Mucosa of gallbladder (tissue), 1 donor: ENCODE measurements around the gene CBL. TPM values are rescaled to one million over a fixed set of nuclear protein-coding genes. Genes with fewer than 3 reads are reported as not detected.
"Not testable (repeated sequence)": the region's sequence is repeated elsewhere in the genome, so short reads cannot be mapped to it uniquely, and the experiment has no call there.

Experiments
- DNase-seq: peaks from one replicate; pipeline ENCODE4 v3.0.0-alpha.2; 2020; ENCODE audit warnings: low spot score
- total RNA-seq: library from RNA; stranded (reverse); gene quantifications from one replicate; pipeline ENCODE4 v1.2.1, GENCODE V29; 2021
- donor health status: DM: no; HTN: no; CAD: no.

Gene CBL
- 15.6 TPM for total RNA-seq

DNA sequence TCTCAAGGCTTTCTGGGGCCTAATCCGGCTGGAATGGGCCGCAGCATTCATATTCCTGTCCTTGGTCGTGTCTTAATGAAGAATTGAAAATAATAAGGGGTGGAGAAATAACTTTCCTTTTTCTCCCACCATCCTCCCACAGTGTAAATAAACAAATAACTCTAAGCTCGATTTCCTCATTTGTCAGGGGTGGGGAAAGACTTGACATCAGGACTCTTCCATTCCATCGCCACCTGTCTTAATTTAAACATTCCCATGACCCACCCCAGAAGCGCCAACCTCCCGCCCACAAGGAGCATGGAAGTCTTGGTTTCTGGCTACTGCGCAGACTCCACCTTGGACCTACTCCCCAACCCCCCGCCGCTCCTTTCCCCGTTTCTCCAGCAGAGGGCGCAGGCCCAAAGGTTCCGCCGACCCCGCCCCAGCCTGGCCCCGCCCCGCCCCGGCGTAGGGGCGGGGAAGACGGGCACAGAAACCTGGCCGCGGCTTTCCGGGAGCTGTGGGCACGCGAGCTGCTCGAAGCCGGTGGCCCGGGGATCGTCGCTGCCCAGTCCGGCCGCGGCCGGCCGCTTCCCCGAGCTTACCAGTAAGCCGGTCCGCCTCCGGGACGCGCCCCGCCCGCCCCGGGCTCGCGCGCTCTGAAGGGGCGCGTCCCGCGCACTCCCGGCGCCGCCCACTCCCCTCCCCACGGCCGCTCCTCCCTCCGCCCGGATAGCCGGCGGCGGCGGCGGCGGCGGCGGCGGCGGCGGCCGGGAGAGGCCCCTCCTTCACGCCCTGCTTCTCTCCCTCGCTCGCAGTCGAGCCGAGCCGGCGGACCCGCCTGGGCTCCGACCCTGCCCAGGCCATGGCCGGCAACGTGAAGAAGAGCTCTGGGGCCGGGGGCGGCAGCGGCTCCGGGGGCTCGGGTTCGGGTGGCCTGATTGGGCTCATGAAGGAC, at the start of gene CBL:
Gene CBL (plus strand): TSS at position 766 of the 937 bp plus-strand sequence. CDS start 79 bp downstream, at position 845.
- peak; percentile 96 for DNase-seq

DNA sequence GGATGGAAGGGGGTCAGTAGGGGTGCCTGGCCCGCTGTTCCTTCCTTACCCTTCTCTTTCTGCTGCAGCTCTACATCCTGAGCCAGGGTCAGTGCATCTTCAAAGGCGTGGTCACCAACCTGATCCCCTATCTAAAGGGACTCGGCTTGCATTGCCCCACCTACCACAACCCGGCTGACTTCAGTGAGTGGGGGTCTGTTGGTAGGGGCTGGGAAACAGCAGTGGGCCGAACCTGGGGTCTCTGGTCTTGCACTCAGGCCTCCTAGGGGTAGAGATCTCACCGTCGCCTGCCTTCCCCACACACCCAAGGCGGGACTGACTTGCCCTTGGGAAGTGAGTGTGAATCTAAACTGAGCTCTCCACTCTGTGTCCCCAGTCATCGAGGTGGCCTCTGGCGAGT, 49.6 kb upstream of the CBL start:
- no peak for DNase-seq

DNA sequence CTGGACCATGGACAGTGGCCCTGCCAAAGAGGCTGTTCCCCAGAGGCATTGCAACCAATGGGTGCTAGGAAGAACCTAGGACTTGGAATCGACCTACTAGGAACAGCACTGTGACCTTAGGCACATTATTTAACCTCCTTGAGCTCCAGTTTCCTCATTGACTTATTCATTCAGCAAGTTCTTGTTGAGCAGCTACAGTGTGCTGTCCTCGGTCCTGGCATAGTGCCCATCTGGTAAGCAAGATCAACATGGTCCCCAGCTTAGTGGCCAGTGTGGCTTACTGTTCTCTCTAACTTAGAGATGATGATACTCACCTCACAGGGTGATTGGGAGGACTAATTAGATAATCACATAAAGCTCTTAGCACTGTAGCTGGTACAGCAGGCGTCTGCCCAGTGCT, 49.1 kb upstream of the CBL start:
- no peak for DNase-seq

DNA sequence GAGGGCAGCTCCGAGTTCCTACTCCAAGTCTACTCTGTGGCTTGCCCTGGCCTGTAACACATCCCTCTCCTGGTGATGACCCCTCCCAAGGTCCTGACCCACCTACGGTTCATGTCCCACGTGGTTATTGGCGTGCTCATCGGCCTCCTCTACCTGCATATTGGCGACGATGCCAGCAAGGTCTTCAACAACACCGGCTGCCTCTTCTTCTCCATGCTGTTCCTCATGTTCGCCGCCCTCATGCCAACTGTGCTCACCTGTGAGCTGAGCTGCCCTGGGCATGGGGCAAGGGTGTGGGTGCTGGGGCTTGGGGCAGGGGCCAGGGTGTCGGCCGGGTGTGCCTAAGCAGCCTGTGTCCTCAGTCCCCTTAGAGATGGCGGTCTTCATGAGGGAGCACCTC, 47.7 kb upstream of the CBL start:
- no peak for DNase-seq

DNA sequence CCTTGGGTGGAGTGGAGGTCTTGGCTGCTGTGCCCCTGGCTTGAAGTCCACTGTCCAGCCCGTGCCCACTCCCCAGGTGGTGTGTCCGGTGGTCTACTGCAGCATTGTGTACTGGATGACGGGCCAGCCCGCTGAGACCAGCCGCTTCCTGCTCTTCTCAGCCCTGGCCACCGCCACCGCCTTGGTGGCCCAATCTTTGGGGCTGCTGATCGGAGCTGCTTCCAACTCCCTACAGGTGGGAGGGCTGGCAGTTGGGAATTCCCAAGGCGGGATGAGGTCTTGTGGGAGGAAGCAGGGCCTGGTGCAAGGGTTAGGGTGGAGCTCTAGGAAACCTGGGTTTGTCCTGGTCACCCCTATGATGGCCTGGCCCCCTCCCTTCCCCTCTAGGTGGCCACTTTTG, 46.0 kb upstream of the CBL start:
- DNase-seq = no peak

DNA sequence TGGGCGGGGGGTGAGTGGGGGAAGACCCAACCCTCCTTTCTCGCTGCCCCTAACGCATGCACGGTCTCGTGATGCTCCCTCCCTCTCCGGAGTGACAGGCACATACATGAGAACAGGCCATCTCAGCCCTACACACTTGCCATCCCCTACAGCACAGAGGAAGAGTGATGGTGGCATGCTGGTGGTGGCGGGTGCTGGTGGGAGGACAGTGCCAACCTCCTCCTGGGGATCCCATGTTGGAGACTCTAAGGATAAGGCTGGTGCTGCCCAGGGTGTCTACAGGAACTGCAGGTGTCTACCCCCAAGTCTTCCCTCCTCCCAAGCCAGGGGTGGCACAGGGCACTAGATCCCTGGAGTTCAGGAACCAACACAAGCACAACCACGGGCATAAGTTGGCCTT, 44.3 kb upstream of the CBL start:
- DNase-seq = no peak

DNA sequence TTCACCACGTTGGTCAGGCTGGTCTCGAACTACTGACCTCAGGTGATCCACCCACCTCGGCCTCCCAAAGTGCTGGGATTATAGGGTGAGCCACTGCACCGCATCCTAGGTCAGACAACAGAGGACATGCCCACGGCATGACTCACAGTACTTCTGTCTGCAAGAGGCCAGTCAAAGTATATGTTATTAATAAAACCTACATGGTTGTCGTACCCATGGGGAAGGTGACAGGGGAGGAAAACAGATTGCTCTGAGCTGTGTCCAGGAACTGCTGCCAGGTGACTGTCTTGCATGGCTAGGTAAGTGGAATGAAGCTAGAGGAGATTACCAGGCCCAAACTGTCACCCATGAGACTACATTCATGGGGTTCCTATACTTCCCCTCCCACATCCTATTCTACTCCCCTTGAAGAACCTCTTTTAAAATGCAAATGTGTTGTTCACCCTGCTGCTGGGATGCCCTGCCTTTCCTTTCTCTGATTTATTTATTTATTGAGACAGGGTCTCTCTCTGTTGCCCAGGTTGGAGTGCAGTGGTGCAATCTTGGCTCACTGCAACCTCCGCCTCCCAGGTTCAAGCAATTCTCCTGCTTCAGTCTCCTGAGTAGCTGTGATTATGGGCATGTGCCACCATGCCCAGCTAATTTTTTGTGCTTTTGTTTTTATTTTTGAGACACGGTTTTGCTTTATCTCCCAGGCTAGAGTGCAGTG, 39.6 kb upstream of the CBL start:
- no peak for DNase-seq

DNA sequence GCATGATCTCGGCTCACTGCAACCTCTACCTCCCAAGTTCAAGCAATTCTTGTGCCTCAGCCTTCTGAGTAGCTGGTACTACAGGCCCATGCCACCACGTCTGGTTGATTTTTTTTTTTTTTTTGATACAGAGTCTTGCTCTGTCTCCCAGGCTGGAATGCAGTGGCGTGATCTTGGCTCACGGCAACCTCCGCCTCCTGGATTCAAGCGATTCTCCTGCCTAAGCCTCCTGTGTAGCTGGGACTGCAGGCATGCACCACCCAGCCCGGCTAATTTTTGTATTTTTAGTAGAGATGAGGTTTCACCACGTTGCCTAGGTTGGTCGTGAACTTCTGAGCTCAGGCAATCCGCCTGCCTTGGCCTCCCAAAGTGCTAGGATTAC, 39.1 kb upstream of the CBL start:
- not testable (repeated sequence) for DNase-seq

DNA sequence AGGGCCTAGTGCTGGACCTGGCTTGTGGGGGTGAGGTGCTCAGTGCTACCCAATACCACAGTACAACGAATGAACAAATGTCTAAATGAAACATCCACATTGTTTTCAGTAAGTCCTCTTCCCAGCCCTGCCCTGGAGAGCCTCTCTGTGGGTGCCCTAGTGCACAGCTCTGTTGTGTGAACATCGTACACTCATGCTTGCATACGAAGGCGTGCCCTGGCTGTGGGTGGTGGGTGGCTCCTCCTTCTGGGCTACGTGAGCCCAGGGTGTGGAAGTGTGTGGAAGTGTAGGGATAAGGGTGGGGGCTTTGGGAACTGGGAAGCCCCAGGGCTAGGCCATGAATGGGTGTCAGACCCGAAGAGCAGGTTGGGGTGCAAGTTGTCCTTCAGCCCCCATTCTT, 38.2 kb upstream of the CBL start:
- DNase-seq = no peak

DNA sequence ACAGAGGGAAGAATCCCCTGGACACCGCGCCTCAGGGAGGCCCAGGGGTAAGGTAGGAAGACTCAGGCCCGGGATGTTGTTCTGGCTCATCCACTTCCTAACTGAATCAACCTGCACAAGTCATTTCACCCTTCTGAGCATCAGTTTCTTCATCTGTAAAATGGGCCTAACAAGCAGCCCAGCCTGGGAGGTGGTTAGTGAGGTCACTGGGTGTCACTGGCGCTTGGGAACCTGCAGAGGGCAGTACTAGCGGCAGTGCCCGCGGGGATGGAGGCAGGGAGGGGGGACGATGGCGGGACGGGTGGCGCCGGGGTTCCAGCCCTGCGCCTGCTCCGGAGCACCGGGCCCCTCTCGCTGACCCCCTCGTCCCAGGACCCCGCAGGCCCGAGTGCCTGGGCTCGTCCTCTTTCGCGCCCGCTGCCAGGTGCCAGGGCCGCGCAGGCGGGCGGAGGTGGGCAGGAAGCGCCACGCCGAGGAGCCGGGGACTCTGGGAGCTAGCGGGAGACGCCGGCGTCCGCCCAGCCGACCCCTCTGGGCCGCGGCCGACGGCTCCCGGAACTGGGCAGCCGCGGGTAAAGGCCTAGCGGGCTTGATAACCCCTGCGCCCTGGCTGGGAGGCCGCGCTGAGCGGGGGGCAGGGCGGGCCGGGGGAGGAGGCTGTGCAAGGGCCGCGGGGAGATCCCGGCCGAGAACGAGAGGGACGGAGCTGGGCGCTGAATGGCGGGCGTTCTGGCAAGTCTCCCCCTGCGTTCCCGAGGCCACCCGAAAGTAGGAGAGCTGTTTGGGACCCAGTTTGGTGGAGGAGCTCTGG, 37.5 kb upstream of the CBL start, which contains the start of gene NLRX1:
Gene NLRX1 (plus strand): TSS at position 255 of the 811 bp plus-strand sequence. CDS start 2,679 bp downstream, outside the sequence.
- DNase-seq = peak; percentile 85

DNA sequence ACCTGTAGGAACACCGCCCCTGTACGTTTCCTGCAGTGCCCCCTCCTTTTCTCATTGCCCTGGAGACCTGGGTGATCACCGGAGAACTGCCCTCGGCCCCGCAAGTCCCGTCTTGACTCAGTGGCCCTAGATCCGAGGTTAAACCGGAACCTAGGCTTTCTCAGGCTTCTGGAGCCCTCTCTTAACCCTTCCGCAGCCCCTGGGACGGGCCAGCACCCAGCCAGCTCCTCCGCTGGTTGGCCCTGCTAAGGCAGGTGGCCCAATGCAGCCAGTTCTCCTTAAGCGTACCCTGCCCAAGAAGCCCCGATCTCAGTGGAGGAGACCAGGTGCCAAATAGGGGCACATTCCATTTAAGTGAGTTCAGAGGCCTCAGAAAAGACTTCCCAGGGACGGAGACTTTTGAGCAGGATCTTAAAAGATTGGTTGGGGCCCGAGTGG, 36.8 kb upstream of the CBL start:
- peak; percentile 16 for DNase-seq

DNA sequence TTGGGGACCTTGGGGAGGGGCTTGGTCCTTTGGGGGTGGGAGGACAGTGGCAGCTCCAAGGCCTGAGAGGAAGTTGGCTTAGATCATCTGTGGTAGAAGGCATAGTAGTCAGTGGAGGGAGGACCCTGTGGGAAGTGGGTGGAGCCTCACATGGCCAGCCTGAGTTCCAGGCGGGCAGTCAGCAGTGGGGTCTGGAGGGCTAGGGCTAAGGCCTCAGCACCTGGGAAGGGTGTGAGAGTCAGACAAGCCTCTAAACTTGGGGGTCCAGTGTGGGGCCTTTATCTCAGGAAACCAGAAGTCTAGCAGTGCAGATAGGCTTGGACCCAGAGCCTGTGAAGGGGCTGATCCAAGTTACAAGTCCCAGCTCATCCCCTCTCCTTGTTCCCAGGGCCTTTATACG, 33.6 kb upstream of the CBL start:
- DNase-seq = no peak

DNA sequence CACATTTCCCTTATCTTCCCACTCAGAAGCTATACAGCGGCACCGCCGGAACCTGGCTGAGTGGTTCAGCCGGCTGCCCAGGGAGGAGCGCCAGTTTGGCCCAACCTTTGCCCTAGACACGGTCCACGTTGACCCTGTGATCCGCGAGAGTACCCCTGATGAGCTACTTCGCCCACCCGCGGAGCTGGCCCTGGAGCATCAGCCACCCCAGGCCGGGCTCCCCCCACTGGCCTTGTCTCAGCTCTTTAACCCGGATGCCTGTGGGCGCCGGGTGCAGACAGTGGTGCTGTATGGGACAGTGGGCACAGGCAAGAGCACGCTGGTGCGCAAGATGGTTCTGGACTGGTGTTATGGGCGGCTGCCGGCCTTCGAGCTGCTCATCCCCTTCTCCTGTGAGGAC, 32.7 kb upstream of the CBL start:
- no peak for DNase-seq

DNA sequence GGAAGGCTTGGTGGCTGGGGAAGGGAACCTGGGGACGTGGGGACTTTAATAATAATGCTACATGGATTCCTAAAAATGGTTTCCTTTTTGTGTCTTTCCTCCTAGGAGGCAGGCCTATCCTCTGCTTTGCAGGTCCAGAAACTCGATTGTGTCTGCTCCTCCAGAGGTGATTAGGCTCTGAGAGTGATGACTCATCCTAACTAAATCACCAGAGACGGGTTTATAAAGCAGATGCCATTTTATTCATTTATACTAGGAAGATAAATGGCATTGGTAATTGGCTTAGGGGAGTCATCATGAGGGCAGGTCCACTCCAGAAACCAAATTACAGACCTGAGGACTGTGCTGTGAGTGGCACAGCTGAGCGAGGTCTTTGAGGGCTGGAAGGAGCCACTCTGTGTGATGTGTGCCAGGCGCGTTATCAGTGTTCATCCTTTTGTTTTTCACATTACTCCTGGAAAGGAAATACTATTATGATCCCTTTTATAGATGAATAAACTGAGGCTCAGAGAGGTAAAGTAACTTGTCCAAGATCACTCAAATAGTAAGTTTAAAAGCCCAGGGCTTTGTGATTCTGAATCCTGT, 30.6 kb upstream of the CBL start:
- DNase-seq = no peak

DNA sequence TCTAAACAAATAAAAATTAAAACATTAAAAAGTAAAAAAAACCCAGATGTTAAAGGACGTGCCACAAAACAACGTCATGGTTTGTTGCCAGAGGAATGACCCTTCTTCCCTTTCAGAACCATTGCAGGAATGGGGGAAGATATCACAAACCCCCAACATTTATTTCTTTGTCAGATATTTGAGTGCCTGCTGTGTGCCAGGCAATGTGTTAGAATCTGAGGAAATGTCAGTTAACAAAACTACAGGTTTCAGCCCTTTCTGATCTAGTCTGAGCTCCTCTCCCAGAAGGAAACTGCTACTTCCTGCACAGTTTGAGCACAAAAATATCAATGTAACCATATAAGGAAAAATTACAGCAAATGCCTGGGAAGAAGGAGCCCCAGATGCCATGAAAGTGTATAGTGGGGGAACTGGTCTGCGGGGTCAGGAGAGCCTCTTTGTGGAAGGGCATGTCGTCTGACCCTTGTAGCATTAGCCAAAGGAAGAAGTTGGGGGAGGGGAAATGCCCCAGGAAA, 27.9 kb upstream of the CBL start:
- no peak for DNase-seq

DNA sequence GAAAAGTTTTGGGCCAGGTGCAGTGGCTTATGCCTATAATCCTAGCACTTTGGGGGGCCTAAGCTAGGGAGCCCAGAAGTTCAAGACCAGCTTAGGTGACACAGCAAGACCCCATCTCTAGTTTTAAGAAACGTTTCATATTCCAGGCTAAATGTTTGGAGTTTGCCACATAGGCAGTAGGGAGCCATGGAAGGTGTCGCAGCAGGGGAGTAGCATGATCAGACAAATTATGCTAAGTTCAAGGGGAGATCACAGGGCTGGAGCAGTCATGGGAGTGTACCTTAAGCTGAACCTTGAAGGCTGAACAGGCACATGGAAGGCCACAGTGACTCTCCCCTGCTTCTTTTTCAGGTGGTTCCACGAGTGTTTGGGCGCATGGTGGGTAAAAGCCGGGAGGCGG, 26.8 kb upstream of the CBL start:
- DNase-seq = no peak

DNA sequence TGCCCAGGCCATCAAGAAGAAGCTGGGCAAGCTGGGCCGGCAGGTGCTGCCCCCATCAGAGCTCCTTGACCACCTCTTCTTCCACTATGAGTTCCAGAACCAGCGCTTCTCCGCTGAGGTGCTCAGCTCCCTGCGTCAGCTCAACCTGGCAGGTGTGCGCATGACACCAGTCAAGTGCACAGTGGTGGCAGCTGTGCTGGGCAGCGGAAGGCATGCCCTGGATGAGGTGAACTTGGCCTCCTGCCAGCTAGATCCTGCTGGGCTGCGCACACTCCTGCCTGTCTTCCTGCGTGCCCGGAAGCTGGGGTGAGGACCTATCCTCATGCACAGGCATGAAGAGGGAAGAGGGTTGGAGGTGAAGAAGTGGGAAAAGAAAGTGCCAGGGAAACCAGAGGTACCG, 26.2 kb upstream of the CBL start:
- DNase-seq = no peak

DNA sequence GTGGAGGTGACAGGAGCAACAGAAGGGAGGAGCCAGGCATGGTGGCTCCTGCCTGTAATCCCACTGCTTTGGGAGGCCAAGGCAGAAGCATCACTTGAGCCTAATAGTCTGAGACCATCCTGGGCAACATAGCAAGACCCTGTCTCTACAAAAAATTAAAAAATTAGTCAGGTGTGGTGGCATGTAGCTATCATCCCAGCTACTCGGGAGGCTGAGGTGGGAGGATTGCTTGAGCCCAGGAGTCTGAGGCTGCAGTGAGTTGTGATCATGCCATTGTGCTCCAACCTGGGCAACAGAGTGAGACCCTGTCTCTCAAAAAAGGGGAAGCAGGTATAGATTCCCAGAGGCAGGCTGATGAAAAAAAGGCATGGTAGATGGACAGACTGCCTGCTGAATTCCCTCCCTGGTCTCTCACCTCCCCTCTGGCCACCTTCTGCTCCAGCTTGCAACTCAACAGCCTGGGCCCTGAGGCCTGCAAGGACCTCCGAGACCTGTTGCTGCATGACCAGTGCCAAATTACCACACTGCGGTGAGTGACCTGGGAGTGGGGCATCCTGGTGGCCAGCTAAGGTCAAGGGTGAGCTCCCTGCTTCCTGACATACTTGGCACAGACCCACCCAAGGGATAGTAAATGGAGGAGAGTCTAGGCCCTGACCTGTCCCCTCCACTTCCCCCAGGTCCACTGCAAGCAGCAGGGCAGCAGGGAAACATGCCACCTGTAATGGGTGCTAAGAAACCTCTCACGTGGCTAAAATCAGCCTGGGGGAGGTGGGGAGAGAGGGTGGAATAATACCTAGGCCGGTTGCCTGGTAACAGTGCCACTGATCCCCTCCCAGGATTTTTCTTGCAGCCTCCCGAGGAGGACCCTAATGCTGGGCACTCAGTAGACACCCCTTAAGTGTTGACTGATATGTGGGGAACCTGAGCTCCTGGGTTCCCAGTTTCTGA, 25.1 kb upstream of the CBL start:
- DNase-seq = no peak

DNA sequence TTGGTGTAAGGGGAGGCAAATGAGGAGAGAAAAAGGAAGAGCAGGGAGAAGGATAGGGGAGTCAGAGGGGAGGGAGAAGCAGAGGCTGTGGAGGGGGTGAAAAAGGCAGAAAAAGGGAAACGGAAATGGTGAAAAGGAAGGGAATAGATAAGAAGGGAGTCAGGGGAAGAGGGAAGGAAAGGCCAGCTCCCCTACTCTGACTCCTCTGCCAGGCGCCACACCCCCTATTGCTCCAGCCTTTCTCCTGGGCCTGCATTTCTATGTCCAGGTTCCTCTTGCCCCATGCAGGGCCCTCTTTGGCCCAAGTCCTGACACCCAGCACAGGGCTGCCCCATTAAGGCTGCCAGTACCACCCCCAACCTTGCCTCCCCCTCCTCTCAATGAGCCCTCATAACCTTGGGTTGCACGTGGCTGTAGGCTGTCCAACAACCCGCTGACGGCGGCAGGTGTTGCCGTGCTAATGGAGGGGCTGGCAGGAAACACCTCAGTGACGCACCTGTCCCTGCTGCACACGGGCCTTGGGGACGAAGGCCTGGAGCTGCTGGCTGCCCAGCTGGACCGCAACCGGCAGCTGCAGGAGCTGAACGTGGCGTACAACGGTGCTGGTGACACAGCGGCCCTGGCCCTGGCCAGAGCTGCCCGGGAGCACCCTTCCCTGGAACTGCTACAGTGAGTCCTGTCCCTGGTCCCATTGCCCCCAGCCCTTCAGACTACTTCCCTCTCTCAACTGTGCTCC, 24.3 kb upstream of the CBL start:
- DNase-seq = no peak

DNA sequence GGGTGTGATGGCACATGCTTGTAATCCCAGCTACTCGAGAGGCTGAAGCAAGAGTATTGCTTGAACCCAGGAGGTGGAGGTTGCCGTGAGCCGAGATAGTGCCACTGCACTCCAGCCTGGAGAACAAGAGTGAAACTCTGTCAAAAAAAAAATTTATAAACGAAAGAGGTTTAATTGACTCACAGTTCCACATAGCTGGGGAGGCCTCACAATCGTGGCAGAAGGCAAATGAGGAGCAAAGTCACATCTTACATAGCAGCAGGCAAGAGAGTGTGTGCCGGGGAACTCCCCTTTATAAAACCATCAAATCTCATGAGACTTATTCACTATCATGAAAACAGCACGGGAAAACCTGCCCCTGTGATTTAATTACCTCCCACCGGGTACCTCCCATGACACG, 21.7 kb upstream of the CBL start:
- DNase-seq = not testable (repeated sequence)
